CMK (cell line): Measurements from ENCODE around the gene APOD.
"Not testable (repeated sequence)": the region's sequence is repeated elsewhere in the genome, so short reads cannot be mapped to it uniquely, and the experiment has no call there.

Source experiments
- DNase-seq: peaks from one replicate; pipeline ENCODE4 v3.0.0-alpha.2; 2010; ENCODE audit warnings: low read depth

The APOD gene

DNA sequence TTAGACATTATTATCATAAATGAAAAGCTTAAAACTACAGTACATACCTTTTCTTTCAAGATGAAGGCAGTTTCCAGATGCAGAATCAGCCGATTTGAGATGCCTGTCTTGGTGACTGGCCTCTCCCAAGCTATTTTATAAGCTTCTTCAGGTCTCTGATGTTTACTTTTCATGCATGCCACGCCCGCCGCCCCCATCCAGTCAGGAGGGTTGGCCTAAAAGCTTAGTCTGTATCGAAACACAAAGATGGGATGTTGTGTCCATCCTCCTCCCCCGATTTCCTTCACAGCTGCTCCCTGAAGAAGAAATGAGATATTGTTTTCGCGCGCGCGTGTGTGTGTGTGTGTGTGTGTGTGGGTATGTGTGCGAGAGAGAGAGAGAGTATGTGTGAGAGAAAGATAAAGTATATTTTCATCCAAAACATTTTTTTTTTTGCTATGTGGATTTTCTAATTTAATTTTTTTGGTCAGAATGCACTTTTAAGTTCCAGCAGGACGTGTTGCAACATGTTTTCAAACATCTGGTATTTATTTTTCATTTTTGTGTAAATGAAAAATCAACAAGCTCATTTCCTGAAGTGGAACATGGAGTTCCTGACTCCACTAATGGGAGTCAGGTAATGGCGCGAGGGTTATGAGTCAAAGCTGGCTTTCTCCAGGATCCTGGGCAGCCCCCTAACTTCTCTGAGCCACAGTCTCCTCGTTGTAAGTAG is at the start of gene APOD:
Gene APOD (minus strand): TSS at position 110 of the 712 bp plus-strand sequence. CDS start 4,479 bp downstream, outside the sequence.
- no peak for DNase-seq

- DNase-seq = not testable (repeated sequence)
These were observed 49.6 kb upstream of the APOD start for GRCh38 chr3:195633351-195633750.

GRCh38 chr3:195632501-195633185 is 48.9 kb upstream of the APOD start:
- DNase-seq = not testable (repeated sequence)

DNA sequence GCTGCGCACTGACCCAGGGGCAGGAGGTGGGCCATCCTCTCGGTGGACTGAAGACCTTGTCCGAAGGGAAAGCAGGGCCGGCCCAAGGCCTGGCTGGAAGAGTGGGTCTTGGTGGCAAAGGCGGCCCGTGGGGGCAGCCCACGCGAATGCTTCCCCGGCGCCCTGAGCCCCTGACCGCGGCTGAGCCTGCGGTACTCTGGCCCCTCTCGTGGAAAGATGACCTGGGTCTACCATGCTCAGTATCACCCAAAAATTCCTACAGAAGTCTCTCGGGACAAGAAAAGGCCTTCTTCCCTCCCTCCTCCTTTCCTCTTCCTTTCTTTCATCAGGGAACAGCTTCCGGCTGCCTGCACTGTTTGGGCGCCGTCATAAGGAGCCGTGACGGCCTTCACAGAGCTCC is 48.3 kb upstream of the APOD start:
- DNase-seq = not testable (repeated sequence)

GRCh38 chr3:195630938-195631495 is 47.3 kb upstream of the APOD start:
- not testable (repeated sequence) for DNase-seq

GRCh38 chr3:195630086-195630917 is 46.6 kb upstream of the APOD start:
- DNase-seq = not testable (repeated sequence)

DNA sequence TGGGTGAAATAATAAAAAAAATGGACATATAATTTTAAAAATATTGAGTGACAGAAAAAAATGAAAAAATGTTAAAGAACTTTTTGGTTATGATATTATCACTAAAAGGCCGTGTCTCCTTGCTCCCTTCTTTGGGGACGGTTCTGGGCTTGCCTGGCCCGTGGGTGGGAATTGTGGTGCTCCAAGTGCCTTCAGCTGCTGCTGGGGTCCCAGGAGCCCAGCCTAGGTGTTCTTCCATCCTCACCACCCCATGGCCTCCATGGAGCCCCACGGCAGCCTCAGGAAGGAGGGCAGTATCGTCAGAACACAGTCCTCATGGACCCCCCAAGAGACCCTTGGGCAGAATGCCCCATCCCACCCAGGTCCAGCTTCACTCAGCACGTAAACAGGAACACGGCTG is 45.9 kb upstream of the APOD start:
- DNase-seq = not testable (repeated sequence)

- DNase-seq = not testable (repeated sequence)
These were observed 44.7 kb upstream of the APOD start for GRCh38 chr3:195628386-195628920.

GRCh38 chr3:195627515-195628385 is 44.0 kb upstream of the APOD start:
- not testable (repeated sequence) for DNase-seq

DNA sequence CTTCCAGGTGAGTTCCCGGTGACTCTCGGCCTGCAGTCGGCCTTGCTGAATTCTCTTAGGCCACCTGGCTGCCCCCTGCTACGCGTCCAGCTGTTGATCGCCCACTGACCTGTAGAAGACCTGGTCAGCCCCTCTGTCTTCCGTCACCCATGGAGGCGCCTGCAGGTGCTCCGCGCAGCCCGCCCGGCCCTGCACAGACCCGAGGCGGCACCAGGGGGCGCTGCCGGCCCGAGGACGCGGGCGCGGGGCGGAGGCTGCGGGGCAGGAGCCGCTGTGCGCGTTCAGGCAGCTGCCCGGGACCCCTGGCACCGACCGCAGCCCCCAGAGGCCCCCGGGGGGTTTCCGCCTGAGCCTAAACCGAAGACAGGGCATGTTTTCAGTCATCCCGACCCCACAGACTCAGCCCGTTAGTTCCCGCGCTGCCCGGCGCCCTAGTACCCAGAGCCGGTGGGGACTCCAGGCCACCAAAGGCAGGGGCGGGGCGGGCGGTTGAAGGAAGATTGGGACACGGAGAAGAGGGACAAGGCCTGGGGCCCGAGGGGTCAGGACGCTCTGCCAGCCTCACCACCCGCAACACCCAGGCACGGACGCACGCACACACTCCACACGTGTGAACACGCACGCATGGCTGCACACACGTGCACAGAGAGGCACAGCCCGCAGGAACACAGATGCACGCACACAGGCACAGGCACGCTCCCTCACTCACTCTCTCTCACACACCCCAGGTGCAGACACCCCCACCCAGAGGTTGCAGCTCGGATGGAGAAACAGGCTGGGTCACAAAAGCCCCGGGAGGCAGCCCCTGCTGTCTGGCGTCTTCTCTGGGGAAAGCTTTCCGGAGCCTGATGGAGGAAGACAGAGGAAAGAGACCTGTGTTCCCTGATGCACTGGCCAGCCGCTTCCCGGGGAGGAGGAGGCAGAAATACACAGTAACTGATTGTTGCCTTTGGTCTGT is 41.1 kb upstream of the APOD start:
- DNase-seq = not testable (repeated sequence)

- DNase-seq = not testable (repeated sequence)
These were observed 40.4 kb upstream of the APOD start for GRCh38 chr3:195624171-195624570.

DNA sequence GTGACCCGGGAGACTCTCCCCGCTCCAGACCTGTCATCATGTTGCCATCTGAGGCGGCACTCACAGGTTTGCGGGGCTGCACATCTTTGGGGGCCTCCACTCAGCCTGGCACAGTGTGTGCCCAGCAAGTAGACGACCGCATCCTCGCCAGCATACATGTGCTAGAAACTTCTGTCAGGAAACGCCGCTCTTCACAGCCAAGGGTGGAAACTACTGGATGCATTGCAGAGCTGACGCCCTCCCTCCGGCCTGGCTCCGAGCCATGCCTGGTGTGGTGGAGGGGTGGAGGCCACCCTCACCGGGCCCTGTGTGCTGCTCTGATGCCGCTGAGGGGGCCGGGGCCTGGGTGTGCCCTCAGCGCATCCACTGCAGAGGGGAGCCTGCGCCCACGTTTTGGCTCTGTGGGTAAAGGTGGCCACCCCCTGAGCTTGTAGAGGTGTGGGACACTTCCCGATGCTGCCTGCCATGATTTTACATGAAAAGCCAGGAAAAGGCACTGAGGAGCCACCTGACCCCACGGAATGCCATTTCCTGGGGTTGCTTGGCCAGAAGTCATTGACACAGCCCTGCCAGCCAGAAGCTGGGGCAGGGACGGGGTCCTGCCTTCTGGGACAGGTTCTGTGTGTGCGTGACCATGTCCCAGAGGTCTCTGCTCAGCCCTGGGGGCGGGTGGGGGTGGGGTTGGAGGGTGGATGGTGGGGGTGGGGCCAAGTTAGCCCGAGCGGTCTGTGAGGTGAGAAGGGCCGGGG is 39.7 kb upstream of the APOD start:
- not testable (repeated sequence) for DNase-seq

DNA sequence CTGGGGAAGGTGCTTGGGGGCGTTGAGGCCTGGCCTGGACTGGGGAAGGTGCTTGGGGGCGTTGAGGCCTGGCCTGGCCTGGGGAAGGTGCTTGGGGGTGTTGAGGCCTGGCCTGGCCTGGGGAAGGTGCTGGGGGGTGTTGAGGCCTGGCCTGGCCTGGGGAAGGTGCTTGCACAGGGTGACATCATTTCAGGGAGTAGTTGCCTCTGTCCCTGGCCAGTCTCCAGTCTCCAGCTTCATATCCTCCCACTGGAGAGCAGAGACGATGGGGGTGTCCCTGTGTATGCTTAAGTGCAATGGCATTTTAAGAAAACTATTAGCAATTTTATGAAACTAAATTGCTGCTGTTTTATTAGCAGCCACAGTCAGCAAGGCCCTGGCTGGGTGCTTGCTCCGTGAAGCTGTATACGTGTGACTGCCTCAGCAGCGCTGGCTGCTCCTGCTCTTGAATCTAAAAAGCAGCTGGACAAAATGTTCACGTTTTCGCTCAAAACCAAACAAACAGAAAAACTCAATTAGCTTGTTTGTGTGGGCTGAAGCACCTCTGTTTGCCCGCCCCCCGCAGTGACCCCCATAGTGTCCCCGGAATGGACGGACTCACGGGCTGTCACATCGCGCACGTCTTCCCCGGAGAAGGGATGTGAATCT is 38.9 kb upstream of the APOD start:
- DNase-seq = not testable (repeated sequence)

GRCh38 chr3:195622012-195622411 is 38.3 kb upstream of the APOD start:
- DNase-seq = not testable (repeated sequence)

DNA sequence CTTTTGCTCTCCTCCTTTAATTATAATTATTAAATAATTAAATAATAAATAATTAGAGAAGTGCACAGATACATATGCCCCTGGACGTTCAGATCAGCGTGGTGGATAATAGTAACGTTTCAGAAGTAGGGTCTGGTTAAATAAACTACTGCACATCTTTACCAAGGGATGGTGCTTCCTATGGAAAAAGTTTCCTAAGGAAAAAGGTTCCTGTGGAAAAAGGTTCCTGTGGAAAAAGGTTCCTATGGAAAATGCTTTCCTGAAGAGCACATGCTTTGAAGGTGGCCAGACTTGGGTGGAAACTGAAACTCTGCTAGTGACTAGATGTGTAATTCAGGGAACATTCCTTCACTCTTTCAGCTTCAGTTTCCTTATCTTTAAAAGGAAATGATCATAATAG is 37.4 kb upstream of the APOD start:
- DNase-seq = not testable (repeated sequence)

GRCh38 chr3:195620476-195620875 is 36.7 kb upstream of the APOD start:
- not testable (repeated sequence) for DNase-seq

- not testable (repeated sequence) for DNase-seq
These were observed 36.0 kb upstream of the APOD start for GRCh38 chr3:195619591-195620369.
